Neuronal stem cell (in vitro differentiated cells): ENCODE data around the gene MSL3. TPM values are rescaled to one million over a fixed set of nuclear protein-coding genes. Genes with fewer than 3 reads are reported as not detected.

Source experiments
- DNase-seq: peaks from one replicate; pipeline ENCODE4 v3.0.0-alpha.2; 2013; ENCODE audit warnings: low spot score
- H2AFZ ChIP-seq: one replicate; pipeline ENCODE4 v1.6.1; 2013; ENCODE audit warnings: mild to moderate bottlenecking, low read length, inconsistent platforms
- H2AK5ac ChIP-seq: 2 replicates; pipeline ENCODE4 v1.6.1; 2013; ENCODE audit warnings: low read depth, mild to moderate bottlenecking, inconsistent platforms, low read length, moderate library complexity, mixed read lengths
- H2BK120ac ChIP-seq: 2 replicates; pipeline ENCODE4 v1.6.1; 2013; ENCODE audit warnings: low read depth, mild to moderate bottlenecking, inconsistent platforms, low read length, moderate library complexity, mixed read lengths
- H2BK12ac ChIP-seq: one replicate; pipeline ENCODE4 v1.6.1; 2013; ENCODE audit warnings: low read length, inconsistent platforms
- H2BK15ac ChIP-seq: 2 replicates; pipeline ENCODE4 v1.6.1; 2013; ENCODE audit warnings: mild to moderate bottlenecking, low read length, inconsistent platforms, mixed read lengths
- H2BK5ac ChIP-seq: one replicate; pipeline ENCODE4 v1.6.1; 2013; ENCODE audit warnings: inconsistent platforms, mild to moderate bottlenecking, low read length, moderate library complexity
- H3K14ac ChIP-seq: one replicate; pipeline ENCODE4 v1.6.1; 2013; ENCODE audit warnings: low read length, inconsistent platforms
- H3K18ac ChIP-seq: 2 replicates; pipeline ENCODE4 v1.6.1; 2013; ENCODE audit warnings: low read length, inconsistent platforms
- H3K23ac ChIP-seq: 2 replicates; pipeline ENCODE4 v1.6.1; 2013; ENCODE audit warnings: low read depth, mild to moderate bottlenecking, mixed read lengths, low read length, inconsistent platforms; ENCODE audit not compliant: poor library complexity
- H3K27ac ChIP-seq: replicated peaks from 3 replicates; pipeline ENCODE4 v1.5.1; 2013; ENCODE audit warnings: low read length, inconsistent platforms
- H3K27me3 ChIP-seq, 3 experiments: 2 replicates each; pipeline ENCODE4 v1.6.1; 2013; ENCODE audit warnings: low read length in 3 of 3, mild to moderate bottlenecking in 2 of 3, inconsistent platforms in 1 of 3, low read depth in 1 of 3, mixed read lengths in 1 of 3, moderate library complexity in 1 of 3; ENCODE audit not compliant: control insufficient read depth in 3 of 3, insufficient read depth in 3 of 3
- H3K36me3 ChIP-seq, 2 donors: replicated peaks in 1 of 2; 2 replicates each; pipeline ENCODE4 v1.6.1; 2013; ENCODE audit warnings: low read length in 2 of 2; ENCODE audit not compliant: control insufficient read depth in 2 of 2, insufficient read depth in 2 of 2
- H3K4ac ChIP-seq: 2 replicates; pipeline ENCODE4 v1.6.1; 2013; ENCODE audit warnings: inconsistent platforms, mild to moderate bottlenecking, low read length, moderate library complexity
- H3K4me1 ChIP-seq, 2 donors: 1 replicate in 1 of 2; 2 replicates in 1 of 2; pipeline ENCODE4 v1.6.1; 2013; ENCODE audit warnings: low read length in 2 of 2, low read depth in 1 of 2; ENCODE audit not compliant: control insufficient read depth in 2 of 2, insufficient read depth in 1 of 2
- H3K4me2 ChIP-seq: one replicate; pipeline ENCODE4 v1.6.1; 2013; ENCODE audit warnings: mild to moderate bottlenecking, low read length, inconsistent platforms; ENCODE audit not compliant: insufficient read depth, poor library complexity, severe bottlenecking
- H3K4me3 ChIP-seq, 2 donors: 2 replicates each; pipeline ENCODE4 v1.5.1; 2013; ENCODE audit warnings: low read length in 2 of 2, mild to moderate bottlenecking in 2 of 2, inconsistent platforms in 1 of 2, moderate library complexity in 1 of 2
- H3K79me1 ChIP-seq: one replicate; pipeline ENCODE4 v1.6.1; 2013; ENCODE audit warnings: low read depth, mild to moderate bottlenecking, inconsistent platforms, low read length, moderate library complexity
- H3K9ac ChIP-seq: one replicate; pipeline ENCODE4 v1.6.1; 2013; ENCODE audit warnings: mild to moderate bottlenecking, low read depth, low read length, inconsistent platforms; ENCODE audit not compliant: poor library complexity
- H3K9me3 ChIP-seq, 2 donors: replicated peaks in 1 of 2; 2 replicates each; pipeline versions ENCODE3 to v1.6.1; 2013; ENCODE audit warnings: low read length in 2 of 2, mild to moderate bottlenecking in 2 of 2, inconsistent platforms in 1 of 2, low read depth in 1 of 2, mixed read lengths in 1 of 2, moderate library complexity in 1 of 2; ENCODE audit not compliant: control insufficient read depth in 2 of 2, insufficient read depth in 1 of 2
- H4K8ac ChIP-seq: one replicate; pipeline ENCODE4 v1.6.1; 2013; ENCODE audit warnings: low read depth, mild to moderate bottlenecking, inconsistent platforms, low read length, moderate library complexity
- H4K91ac ChIP-seq: one replicate; pipeline ENCODE4 v1.6.1; 2013; ENCODE audit warnings: low read length, low read depth, mild to moderate bottlenecking, inconsistent platforms; ENCODE audit not compliant: poor library complexity
- whole genome bisulfite sequencing, 2 donors: extraction: QIAGEN DNeasy Blood & Tissue Kit; methylation state at CpG; one replicate each; pipeline ENCODE4 v1.1.7; 2013; ENCODE audit warnings: missing lambda C conversion rate in 2 of 2, mixed read lengths in 1 of 2; ENCODE audit not compliant: insufficient read length in 2 of 2, insufficient replicate concordance in 1 of 2; ENCODE audit errors: extremely low coverage in 2 of 2; 5-methylcytosine and 5-hydroxymethylcytosine counted together
- polyA plus RNA-seq, 2 experiments: library from polyadenylated mRNA; stranded (reverse); fragments of 200-250 nt; gene quantifications; one replicate each; pipeline ENCODE4 v1.2.3, GENCODE V29; 2013

The MSL3 gene
- polyA plus RNA-seq (2013, experiment 1 of 2), result 28.7 TPM
- polyA plus RNA-seq (2013, experiment 2 of 2), result 28.5 TPM

GRCh38 chrX:11757719-11758399 is at the start of gene MSL3:
Gene MSL3, plus strand, starts transcription at chrX:11758237. Its CDS starts 27 bp downstream, at chrX:11758264.
- H2BK12ac ChIP-seq, result no peak within 1 kb of the TSS
- no CpG with 5 or more reads among the region's 93 CpGs for WGBS, 2 donors

GRCh38 chrX:11722304-11722703 is 35.7 kb upstream of the MSL3 start:
- H3K9me3 ChIP-seq, result no peaks in the 10 kb centered on the region
- no peak overlapping the region for H2AK5ac ChIP-seq
- no peak overlapping the region for H3K18ac ChIP-seq
- no peak overlapping the region for H3K27ac ChIP-seq
- H2BK5ac ChIP-seq, result no peak overlapping the region
- H3K14ac ChIP-seq, result no peak overlapping the region
- no peak overlapping the region for H4K8ac ChIP-seq
- no peak overlapping the region for H2BK12ac ChIP-seq
- no peak overlapping the region for H3K23ac ChIP-seq
- H3K9ac ChIP-seq, result no peak overlapping the region
- no peak for DNase-seq
- H2BK120ac ChIP-seq, result no peak overlapping the region
- no CpG with 5 or more reads among the region's 5 CpGs for WGBS, 2 donors
- no peak overlapping the region for H4K91ac ChIP-seq
- H3K4me2 ChIP-seq, result no peak overlapping the region
- no peak overlapping the region for H2AFZ ChIP-seq
- no peaks in the 10 kb centered on the region for H3K79me1 ChIP-seq
- no peaks in the 10 kb centered on the region for H3K27me3 ChIP-seq
- H3K4ac ChIP-seq, result no peak overlapping the region
- H2BK15ac ChIP-seq, result no peak overlapping the region
- H3K36me3 ChIP-seq, result no peaks in the 10 kb centered on the region
- no peak overlapping the region for H3K4me3 ChIP-seq
- H3K4me1 ChIP-seq, result no peaks in the 10 kb centered on the region

More at GRCh38 chrX:11757719-11758399, at the start of gene MSL3:
- H3K27ac ChIP-seq, result peak within 1 kb of the TSS; percentile 78
- H3K18ac ChIP-seq, result peak within 1 kb of the TSS; percentile 95
- no peak within 1 kb of the TSS for H3K14ac ChIP-seq
- H3K4me2 ChIP-seq, result peak within 1 kb of the TSS; percentile 73
- H2BK120ac ChIP-seq, result no peak within 1 kb of the TSS
- no peak within 1 kb of the TSS for H3K4ac ChIP-seq
- no peaks in the 10 kb centered on the region for H3K9me3 ChIP-seq
- peaks cover 2 to 23% of the 10 kb centered on the region in 2 donors for H3K36me3 ChIP-seq
- no peak within 1 kb of the TSS for H2AK5ac ChIP-seq
- peaks cover 2% of the 10 kb centered on the region for H3K79me1 ChIP-seq
- peaks cover 0 to 19% (median 0%) of the 10 kb centered on the region in 3 experiments for H3K27me3 ChIP-seq
- H4K91ac ChIP-seq, result no peak within 1 kb of the TSS
- peak within 1 kb of the TSS; percentile 11 for H2BK15ac ChIP-seq
- H3K23ac ChIP-seq, result peak within 1 kb of the TSS; percentile 31
- H2BK5ac ChIP-seq, result no peak within 1 kb of the TSS
- peak; percentile 52 for DNase-seq
- peak within 1 kb of the TSS; percentile 86 for H3K9ac ChIP-seq
- peak within 1 kb of the TSS; percentile 83 to 99 for H3K4me3 ChIP-seq
- no peak within 1 kb of the TSS for H4K8ac ChIP-seq
- peak within 1 kb of the TSS; percentile 89 for H2AFZ ChIP-seq
- no peaks in the 10 kb centered on the region for H3K4me1 ChIP-seq

DNA sequence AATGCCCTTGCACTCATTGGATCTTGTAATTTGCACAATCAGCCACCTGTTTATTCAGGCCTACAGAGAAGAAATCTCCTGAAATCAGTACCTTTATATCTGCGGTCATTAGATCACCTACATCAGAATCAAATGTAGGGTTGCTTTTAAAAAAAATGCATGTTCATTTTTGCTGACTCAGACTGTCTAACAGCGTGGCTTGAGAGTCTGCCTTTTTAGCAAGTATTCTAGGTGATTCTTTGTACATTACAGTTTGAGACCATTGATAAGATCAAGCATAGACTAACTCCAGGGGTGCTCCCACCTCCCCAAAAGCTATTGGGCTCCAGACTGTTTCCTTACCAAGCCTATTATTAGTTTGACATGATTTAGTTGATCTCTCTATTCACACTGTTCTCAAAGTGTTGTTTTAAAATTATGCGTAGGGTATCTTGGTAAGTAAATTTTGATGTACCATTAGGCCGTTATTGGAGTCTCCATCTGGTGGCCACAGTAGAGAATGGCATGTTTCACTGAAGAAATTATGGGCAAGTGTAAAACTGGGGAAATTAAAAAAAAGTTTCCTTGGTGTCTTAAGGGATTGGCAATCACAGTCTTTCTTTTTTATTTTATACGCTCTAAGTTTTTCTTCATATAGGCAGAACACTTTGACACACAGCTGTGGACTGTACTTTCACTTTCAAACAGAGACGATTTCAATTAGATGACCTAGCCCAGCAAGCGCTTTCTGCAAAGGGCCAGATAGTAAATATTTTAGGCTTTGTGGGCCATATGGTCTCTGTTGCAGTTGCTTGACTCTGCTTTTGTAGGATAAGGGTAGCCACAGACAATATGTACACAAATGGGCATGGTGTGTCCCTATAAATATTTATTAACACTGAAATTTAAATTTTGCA is 33.7 kb upstream of the MSL3 start:
- peaks cover 0 to 7% (median 0%) of the 10 kb centered on the region in 3 experiments for H3K27me3 ChIP-seq
- no peaks in the 10 kb centered on the region for H3K9me3 ChIP-seq
- H3K79me1 ChIP-seq, result no peaks in the 10 kb centered on the region
- H3K23ac ChIP-seq, result no peak overlapping the region
- H3K4me2 ChIP-seq, result no peak overlapping the region
- DNase-seq, result peak; percentile 1
- H3K27ac ChIP-seq, result no peak overlapping the region
- H3K18ac ChIP-seq, result no peak overlapping the region
- H3K4ac ChIP-seq, result no peak overlapping the region
- H3K4me3 ChIP-seq, result no peak overlapping the region
- H4K8ac ChIP-seq, result no peak overlapping the region
- H3K4me1 ChIP-seq, result no peaks in the 10 kb centered on the region
- WGBS, 2 donors, result no CpG with 5 or more reads among the region's 7 CpGs
- H2AK5ac ChIP-seq, result no peak overlapping the region
- H3K36me3 ChIP-seq, result no peaks in the 10 kb centered on the region
- no peak overlapping the region for H4K91ac ChIP-seq
- H2BK12ac ChIP-seq, result no peak overlapping the region
- no peak overlapping the region for H3K14ac ChIP-seq
- H2BK120ac ChIP-seq, result no peak overlapping the region
- H2BK15ac ChIP-seq, result no peak overlapping the region
- no peak overlapping the region for H3K9ac ChIP-seq
- no peak overlapping the region for H2AFZ ChIP-seq
- no peak overlapping the region for H2BK5ac ChIP-seq
